Gastroesophageal sphincter (tissue), 3 donors: ENCODE results near the gene SH3RF3.

Source experiments
- POLR2A ChIP-seq, 2 donors: fragments of 450-650 bp; IDR thresholded peaks; one replicate each; pipeline ENCODE4 v1.6.1; 2017; ENCODE audit warnings: antibody characterized with exemption in 2 of 2, mild to moderate bottlenecking in 2 of 2, moderate library complexity in 1 of 2
- TF ChIP-seq, protein P1 (sequence below), 4 experiments: fragments of 200-600 bp in 2 of 4; fragments of 450-650 bp in 2 of 4; sonication (generic) in 1 of 4; IDR thresholded peaks; one replicate each; pipeline ENCODE4 v1.5.1; 2017 to 2019; ENCODE audit warnings: antibody characterized with exemption in 4 of 4, mild to moderate bottlenecking in 2 of 4, moderate library complexity in 2 of 4

DNA sequence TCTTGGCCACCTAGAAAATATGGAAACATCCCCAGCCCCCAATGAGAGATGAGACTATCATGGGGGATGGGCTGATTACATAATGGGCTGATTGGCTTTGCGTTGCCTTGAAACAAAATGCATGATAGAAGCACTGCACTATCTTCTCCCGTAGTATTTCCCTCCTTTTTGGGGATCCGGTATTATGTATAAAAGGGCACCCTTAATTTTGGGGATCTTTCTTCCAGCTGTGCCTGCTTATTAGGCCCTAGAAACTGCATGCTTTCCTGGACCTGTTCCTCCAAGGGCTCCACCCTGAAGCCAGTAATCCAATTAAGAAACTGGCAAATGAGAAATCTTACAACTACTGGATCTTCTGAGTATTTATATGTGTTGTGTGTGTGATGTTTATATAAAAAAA is 34.9 kb upstream of the SH3RF3 start:
- TF ChIP-seq, protein P1, sequence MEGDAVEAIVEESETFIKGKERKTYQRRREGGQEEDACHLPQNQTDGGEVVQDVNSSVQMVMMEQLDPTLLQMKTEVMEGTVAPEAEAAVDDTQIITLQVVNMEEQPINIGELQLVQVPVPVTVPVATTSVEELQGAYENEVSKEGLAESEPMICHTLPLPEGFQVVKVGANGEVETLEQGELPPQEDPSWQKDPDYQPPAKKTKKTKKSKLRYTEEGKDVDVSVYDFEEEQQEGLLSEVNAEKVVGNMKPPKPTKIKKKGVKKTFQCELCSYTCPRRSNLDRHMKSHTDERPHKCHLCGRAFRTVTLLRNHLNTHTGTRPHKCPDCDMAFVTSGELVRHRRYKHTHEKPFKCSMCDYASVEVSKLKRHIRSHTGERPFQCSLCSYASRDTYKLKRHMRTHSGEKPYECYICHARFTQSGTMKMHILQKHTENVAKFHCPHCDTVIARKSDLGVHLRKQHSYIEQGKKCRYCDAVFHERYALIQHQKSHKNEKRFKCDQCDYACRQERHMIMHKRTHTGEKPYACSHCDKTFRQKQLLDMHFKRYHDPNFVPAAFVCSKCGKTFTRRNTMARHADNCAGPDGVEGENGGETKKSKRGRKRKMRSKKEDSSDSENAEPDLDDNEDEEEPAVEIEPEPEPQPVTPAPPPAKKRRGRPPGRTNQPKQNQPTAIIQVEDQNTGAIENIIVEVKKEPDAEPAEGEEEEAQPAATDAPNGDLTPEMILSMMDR (IDR thresholded peaks at IDR 0.05): no peak
- TF ChIP-seq POLR2A (IDR thresholded peaks at IDR 0.05): no peak
